ENCODE measurements around the gene ARMC5.
A peak's percentile ranks its signal among the peaks of the same experiment; 100 is the strongest.
"Not testable (repeated sequence)": the region's sequence is repeated elsewhere in the genome, so short reads cannot be mapped to it uniquely, and the experiment has no call there.

Gene ARMC5, protein sequence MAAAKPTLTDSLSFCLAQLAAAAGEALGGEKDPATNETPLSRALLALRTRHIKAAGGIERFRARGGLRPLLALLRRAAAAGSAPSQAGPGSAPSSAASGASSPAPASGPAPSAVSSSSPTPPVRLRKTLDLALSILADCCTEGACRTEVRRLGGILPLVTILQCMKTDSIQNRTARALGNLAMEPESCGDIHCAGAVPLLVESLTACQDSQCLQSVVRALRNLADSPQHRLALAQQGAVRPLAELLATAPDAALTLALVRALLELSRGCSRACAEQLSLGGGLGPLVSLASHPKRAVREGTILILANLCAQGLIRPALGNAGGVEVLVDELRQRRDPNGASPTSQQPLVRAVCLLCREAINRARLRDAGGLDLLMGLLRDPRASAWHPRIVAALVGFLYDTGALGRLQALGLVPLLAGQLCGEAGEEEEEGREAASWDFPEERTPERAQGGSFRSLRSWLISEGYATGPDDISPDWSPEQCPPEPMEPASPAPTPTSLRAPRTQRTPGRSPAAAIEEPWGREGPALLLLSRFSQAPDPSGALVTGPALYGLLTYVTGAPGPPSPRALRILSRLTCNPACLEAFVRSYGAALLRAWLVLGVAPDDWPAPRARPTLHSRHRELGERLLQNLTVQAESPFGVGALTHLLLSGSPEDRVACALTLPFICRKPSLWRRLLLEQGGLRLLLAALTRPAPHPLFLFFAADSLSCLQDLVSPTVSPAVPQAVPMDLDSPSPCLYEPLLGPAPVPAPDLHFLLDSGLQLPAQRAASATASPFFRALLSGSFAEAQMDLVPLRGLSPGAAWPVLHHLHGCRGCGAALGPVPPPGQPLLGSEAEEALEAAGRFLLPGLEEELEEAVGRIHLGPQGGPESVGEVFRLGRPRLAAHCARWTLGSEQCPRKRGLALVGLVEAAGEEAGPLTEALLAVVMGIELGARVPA

DNA sequence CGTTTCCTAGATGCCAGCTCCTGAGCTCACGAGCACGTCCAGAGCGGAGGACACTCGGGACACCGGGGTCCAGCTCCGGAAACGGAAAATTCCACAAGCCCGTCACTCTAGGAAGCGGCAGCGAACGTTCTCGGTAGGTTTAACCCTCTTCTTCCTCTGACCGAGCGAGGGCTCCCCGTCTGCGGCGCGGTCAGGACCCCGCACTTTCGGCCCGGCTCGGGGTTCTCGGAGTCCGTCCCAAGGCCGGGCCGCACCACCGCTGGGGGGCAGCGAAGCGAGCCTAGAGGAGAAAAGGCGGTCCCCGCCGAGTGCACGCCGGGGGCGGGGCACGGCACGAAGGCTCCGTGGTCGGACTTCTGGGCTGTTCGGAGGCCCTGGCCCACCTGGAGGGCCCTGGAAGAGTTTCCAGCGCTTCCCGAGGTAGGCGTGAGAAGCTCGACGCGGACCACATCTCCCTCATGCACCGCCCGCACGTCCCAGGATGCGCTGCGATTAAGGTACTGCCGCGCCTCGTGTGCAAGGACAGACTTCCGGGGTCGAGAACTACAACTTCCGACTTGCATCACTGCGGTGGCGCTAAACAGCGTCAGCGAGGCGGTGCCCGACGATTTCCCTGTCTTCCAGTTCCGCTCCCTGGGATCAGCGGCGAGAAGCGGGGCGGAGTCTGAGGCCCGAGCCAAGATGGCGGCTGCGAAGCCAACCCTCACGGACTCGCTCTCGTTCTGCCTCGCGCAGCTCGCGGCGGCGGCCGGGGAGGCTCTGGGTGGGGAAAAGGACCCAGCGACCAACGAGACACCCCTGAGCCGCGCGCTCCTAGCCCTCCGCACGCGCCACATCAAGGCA is at the start of gene ARMC5:
Gene ARMC5 (plus strand): TSS at position 658 of the 843 bp plus-strand sequence. CDS start 24 bp downstream, at position 682.
- peak; percentile 93 to 98 for DNase-seq

DNA sequence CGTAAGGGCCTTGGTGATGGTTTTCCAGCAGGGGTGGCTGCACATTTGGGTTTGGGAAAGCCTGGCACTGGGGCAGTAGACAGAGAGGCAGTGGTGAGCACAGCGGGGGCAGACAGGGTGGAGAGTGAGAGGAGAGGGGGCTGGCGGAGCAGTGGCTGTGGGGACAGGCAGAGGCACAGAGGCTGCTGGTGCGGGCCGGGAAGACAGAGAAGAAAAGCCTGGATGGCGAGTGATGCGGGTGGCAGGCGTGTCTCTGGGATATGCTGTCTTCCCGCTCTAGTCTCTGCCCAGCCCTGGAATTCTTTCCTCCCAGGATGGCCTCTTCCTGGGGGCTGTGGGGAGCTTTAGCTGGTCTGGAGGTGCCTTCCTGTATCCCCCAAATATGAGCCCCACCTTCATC is 49.2 kb upstream of the ARMC5 start:
- DNase-seq, result no peak

DNA sequence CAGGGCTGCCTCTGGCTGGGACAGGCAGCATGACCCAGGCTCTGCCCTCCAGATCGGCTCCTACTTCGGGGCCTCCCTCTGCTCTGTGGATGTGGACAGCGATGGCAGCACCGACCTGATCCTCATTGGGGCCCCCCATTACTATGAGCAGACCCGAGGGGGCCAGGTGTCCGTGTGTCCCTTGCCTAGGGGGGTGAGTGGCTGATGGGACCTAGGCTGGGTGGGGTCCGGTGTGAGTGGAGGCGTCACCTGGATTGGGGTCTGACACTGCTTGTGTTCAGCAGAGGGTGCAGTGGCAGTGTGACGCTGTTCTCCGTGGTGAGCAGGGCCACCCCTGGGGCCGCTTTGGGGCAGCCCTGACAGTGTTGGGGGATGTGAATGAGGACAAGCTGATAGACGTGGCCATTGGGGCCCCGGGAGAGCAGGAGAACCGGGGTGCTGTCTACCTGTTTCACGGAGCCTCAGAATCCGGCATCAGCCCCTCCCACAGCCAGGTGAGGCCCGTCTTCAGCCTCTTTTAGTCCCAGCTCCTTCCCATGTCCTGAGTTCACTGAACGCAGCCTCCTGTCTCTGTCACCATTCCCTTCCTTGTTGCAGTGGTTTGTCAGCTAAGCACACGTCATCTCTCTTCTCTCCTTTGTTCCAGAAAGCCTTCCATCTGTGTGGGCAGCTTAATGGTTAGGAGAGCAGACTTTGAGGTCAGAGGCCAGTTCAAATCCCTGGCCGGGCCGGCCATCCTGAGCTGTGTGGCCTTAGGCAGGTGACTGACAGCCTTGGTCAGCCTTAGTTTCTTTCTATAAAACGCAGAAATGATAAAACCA is 48.1 kb upstream of the ARMC5 start:
- DNase-seq, result no peak

DNA sequence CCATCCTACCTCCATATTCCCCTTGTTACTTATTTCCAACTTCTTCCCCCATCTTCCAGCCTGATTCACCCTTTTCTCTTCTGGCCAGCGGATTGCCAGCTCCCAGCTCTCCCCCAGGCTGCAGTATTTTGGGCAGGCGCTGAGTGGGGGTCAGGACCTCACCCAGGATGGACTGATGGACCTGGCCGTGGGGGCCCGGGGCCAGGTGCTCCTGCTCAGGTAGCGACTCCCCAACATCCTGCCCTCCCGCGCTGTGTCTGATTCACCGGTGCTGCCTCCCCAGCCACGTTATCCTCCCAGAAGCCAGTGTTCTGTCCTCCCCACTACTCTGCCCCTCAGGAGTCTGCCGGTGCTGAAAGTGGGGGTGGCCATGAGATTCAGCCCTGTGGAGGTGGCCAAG is 46.6 kb upstream of the ARMC5 start:
- no peak for DNase-seq

DNA sequence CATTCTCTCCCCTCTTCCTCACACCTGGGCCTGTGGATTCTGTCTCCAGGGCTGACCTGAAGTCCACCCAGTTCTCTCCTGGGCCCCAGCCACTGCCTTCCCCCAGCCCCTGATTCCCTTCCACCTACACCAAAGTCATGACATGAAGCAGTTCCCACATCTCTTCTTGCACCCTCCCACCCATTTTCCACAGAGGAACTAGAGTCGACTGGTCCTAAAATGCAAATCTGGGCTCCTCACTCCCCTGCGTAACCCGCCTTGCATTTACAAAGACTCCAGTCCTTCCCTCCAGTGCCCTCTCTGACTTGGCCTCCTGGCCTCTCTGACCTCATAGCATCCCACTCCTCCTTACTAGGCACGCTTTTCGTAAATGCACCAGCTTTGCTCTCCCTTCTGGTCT is 45.9 kb upstream of the ARMC5 start:
- no peak for DNase-seq

DNA sequence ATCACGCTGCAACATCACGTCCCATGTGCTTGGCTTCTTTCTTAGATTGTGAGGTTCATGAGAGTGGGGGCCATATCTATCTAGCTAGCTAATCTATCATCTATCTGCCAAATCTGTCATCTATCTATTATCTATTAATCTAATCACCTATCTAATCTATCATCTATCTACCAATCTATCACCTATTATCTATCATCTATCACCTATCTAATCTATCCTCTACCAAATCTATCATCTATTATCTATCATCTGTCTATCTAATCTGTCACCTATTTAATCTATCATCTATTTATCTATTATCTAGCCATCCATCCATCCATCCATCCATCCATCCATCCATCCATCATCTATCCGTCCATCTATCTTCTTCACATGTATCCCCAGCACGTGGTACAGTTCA is 45.4 kb upstream of the ARMC5 start:
- DNase-seq, result no peak

DNA sequence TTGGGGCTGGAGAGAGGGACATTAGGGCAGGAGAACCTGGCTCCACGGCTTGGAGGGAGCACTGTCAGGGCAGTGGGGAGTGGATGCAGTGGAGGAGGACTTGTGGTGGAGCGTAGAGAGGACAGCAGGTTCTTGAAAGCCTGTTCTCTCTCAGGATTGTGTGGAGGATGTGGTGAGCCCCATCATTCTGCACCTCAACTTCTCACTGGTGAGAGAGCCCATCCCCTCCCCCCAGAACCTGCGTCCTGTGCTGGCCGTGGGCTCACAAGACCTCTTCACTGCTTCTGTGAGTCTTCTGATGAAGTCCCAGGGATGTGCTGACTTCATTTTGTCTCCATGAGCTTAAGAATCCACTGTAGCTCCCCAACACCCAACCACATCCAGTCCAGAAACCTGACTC is 44.6 kb upstream of the ARMC5 start:
- no peak for DNase-seq

DNA sequence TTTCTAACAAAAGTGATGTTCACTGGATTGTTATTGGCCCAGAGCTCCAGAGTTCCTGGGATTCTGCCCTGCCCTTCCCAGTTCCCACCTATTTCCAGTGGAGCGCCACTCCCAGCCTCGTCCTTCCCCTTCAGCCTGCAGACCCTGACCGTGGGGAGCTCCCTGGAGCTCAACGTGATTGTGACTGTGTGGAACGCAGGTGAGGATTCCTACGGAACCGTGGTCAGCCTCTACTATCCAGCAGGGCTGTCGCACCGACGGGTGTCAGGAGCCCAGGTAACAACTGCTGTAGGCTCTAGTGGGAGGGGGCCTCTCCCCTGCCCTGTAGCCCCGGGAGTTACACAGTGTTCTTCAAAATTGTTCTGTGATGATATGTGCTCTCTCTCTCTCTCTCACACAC is 42.9 kb upstream of the ARMC5 start:
- no peak for DNase-seq

DNA sequence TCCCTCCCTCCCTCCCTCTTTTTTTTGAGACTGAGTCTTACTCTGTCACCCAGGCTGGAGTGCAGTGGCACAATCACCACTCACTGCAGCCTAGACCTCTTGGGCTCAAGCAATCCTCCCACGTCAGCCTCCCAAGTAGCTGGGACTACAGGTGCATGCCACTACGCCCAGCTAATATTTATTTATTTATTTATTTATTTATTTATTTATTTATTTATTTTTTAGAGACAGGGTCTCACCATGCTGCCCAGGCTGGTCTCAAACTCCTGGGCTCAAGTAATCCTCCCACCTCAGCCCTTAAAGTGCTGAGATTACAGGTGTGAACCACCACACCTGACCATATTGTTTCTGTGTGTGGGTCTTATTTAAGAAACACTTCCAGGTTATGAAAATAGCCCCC is 42.3 kb upstream of the ARMC5 start:
- not testable (repeated sequence) for DNase-seq

DNA sequence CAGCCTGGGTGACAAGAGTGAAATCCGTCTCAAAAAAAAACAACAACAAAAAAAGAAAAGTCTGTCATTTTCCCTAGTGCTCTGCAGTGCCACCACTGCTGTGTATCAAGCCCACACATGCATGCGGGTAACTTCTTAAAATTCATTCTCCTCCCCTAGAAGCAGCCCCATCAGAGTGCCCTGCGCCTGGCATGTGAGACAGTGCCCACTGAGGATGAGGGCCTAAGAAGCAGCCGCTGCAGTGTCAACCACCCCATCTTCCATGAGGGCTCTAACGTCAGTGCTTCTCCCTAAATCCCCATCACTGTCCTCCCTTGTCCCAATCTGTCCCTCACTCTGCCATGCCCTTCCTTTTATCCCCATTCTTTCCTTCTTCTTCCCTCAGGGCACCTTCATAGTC is 41.4 kb upstream of the ARMC5 start:
- no peak for DNase-seq

DNA sequence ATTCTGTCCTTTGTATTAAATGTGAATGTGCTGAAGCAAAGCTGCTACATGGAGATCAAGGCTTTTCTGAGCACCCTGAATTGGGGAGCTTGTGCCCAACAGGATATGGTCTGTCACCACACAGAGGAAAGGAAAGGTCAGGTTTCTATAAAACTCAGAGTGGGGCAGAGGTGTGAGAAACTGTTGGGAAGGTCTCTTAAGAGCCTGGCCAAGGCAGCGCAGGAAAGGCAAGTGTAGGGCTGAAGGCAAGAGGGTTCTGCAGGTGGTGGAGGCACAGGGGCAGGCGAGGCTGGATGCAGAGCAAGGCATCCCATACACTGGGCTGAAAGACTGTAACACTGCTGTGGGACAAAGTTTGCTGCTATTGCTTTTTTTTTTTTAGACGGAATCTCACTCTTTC is 39.3 kb upstream of the ARMC5 start:
- DNase-seq, result no peak

DNA sequence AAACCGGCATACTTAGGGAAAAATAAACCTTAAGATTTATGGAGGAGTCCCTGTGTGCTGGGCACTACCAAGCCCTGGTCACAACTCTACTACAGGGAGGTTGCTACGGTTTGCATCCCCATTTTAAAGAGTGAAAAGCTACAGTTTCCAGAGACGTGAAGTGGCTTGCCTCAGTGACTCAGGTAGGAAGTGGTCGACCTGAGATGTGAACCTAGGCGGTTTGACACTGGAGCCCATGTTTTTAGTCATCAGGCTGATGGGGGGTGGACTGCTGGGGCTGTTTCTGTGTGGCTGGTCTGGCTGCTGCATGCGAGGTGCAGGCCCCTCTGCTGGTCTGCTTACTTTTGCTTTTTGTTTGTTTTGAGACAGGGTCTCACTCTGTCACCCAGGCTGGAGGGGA is 37.7 kb upstream of the ARMC5 start:
- peak in 1 of 2 experiments; percentile 12 for DNase-seq

DNA sequence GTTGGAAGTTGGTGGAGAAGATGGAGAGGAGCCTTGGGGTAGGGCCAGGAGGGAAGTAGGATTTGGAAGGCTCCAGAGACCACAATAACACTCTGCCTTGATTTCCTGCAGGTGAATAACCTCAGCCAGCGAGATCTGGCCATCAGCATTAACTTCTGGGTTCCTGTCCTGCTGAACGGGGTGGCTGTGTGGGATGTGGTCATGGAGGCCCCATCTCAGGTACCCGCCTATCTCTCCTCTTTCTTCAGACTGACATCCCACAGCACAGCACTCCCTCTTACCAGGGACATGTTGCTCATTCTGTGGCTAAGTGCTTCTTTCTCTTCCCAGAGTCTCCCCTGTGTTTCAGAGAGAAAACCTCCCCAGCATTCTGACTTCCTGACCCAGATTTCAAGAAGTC is 36.1 kb upstream of the ARMC5 start:
- no peak for DNase-seq

DNA sequence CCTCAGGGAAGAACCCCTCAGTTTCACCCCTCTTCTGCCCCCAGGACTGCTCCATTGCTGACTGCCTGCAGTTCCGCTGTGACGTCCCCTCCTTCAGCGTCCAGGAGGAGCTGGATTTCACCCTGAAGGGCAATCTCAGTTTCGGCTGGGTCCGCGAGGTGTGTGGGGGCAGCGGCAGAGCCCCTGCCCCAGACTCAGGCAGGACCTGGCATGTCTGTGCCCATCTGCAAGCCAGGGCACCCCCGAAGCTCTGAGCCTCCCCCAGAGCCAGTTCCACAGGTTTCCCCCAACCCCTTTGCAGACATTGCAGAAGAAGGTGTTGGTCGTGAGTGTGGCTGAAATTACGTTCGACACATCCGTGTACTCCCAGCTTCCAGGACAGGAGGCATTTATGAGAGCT is 35.5 kb upstream of the ARMC5 start:
- no peak for DNase-seq

DNA sequence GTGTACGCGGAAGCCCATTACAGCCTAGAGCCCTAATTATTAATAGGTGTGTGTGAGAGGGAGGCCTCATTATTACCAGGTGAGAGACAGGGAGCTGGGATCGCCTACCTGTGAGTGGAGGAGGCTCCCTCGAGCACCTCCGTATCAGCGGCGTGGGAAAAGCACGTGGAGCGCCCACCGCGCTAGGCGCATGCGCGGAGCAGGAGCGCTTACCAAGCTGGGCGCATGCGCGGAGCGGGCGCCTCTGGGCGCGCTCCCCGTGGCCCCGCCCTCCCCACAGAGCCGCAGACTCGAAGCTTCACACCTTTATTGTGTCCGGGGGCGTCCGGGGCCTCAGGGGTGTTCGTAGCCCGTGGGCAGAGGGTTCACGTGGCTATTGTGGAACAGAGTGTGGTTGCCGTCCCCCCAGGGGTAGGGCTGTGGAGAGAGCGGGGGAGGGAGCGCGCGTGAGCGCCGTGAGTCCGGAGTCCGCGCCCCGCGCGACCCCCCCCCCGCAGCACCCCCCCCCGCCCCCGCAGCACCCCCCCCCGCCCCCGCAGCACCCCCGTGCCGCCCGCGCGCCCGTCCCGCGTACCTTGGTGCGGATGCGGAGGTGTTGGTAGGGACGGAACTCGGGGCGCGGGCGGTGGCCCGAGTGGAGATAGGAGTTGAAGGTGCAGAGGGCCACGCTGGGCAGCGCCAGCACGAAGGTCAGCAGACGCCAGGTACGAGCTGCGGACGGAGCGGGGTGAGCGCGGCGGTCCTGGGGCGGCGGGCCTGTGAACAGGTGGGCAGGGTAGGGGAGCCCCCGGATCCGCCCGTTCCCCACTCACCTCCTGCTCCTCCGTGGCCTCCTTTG is 31.6 kb upstream of the ARMC5 start:
- DNase-seq, result peak; percentile 73 to 83

DNA sequence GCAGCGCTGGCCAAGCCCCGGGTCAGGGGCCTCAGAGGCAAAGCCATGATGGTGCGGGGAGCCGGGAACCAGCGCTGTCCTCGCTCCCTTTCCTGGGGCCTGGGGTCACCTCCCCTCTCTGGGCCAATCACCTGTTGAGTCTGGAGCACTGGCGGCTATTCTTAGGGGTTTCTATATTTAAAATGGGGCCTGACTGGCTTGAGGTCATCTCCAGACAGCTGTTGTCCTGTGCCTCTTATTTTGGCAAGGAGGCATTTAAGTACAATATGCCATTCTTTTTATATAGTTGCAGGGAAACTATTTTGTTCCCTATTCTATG is 31.1 kb upstream of the ARMC5 start, which contains the start of gene COX6A2:
Gene COX6A2 (minus strand): TSS at position 82 of the 319 bp plus-strand sequence. CDS start 35 bp downstream, at position 47.
- no peak for DNase-seq

DNA sequence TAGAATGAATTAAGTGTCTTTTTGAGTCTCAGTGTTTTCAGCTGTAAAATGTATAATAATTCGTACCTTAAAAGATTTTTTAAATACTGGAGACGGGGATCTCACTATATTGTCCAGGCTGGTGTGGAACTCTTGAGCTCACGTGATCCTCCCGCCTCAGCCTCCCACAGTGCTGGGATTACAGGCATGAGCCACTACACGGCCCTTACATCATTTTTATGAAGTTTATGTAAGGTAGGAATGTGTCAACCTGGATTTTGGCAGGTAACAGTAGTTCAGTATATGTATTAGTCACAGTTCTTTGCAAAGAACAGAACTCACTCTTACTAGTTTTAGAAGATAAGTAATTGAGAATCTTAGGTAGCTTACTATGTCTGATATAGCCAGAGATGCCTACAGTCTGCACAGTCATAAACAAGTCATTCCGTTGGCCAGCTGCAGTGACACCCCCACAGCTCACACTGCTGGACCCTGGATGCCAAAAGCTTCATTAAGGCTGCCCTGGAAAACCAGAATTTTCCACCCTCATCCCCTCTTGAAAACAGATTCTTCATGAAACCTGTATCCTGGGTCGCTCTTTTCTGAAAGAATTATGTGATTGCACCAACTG is 30.6 kb upstream of the ARMC5 start:
- DNase-seq, result no peak

DNA sequence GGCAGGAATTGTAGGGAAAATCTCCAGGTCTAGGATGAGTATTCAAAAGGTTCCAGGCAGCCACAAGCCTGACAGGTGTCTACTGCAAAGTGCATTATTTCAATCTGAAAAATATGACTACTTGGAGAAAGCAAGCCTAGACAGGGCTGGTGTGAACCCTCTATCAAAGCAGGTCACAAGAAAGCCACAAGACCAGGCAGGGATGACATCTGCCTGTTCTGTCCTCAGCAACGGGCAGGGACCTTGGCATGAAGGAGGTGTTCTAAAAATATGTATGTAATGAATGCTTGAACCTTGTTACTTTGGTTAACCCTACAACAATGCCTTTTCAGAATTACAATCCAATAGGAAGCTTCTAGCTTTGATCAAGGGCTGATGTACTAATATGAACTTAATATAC is 30.0 kb upstream of the ARMC5 start:
- no peak for DNase-seq

DNA sequence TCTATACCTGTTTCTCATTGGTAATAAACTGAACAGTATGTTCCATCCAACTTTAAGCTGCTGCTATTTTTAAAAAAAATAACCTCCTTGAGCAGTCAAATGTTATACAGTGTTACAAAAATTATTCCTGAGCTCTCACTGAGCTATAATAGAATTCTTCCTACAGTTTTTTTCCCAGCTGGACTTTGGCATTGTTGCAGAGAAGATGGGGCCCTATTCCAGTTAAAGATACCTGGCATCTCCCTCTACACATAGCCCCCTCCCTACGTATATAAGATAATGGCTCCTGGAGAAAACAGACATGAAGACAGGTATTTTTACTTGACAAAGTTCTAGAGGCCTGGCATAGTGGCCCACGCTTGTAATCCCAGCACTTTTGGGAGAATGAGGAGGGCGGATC is 29.5 kb upstream of the ARMC5 start:
- no peak for DNase-seq

DNA sequence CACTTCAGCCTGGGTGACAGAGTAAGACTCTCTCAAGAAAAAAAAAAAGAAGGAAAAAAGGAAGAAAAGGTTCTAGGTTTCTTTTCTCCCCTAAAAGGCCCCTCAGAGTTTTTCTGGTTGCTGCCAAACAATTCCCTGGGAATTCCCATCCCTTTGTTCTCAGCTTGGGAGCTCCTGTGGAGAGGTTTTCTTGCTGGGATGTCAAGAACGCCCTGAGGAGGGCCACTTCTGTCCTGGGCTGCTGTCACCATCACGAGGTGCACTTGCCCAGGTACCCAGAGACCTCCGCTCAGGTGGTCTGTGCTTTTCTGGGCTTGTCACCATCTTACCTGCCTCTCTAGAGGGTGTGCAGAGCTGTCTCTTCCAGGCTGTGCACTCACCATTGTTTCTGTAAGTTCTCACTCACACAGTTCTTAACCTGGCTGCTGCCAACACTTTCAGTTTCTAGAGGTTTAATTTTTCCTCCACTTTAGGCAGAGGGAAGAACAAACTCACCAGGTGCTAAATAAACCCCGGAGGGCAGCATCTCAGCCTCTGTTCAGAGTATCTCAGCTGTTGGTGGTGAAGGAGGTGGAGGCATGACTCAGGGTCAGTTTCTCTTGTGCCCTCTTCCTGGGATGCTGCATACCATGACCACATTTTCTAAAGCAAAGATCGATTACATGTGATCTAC is 28.8 kb upstream of the ARMC5 start:
- no peak for DNase-seq
